HepG2 (cell line): ENCODE measurements around the gene POLR1C. TPM values are rescaled to one million over a fixed set of nuclear protein-coding genes. Genes with fewer than 3 reads are reported as not detected.

Experiments
- ATF7-NPFF ChIP-seq: sonication (generic); formaldehyde crosslinking; IDR thresholded peaks from 2 replicates; pipeline ENCODE4 v1.8.1; 2023; ENCODE audit warnings: mild to moderate bottlenecking, low read depth, missing genetic modification reagents, moderate library complexity
- DBP ChIP-seq: sonication (generic); formaldehyde crosslinking; IDR thresholded peaks from 2 replicates; pipeline ENCODE4 v1.4.0; 2020; ENCODE audit warnings: missing genetic modification reagents; ENCODE audit errors: not compliant biosample characterization
- HMGXB4 ChIP-seq, 2 experiments: sonication (generic) in 1 of 2; formaldehyde crosslinking in 1 of 2; IDR thresholded peaks; 2 replicates each; pipeline versions ENCODE4 v1.4.0 to v1.6.1; 2018 to 2020; ENCODE audit warnings: missing genetic modification reagents in 2 of 2, borderline replicate concordance in 1 of 2, low read depth in 1 of 2, mild to moderate bottlenecking in 1 of 2, missing biosample characterization in 1 of 2
- IRF2 ChIP-seq: IDR thresholded peaks from 2 replicates; pipeline ENCODE4 v1.6.1; 2018; ENCODE audit warnings: missing genetic modification reagents, missing compliant biosample characterization
- MAFF ChIP-seq: IDR thresholded peaks from 2 replicates; pipeline ENCODE4 v1.6.1; 2011; ENCODE audit warnings: low read depth, low read length, improper control_type of control experiment
- MEF2D ChIP-seq: sonication (generic); formaldehyde crosslinking; IDR thresholded peaks from 2 replicates; pipeline ENCODE4 v1.5.1; 2020; ENCODE audit warnings: mild to moderate bottlenecking, missing genetic modification reagents
- MIER3 ChIP-seq: IDR thresholded peaks from 2 replicates; pipeline ENCODE4 v1.6.1; 2016; ENCODE audit warnings: missing compliant biosample characterization, borderline replicate concordance
- MTERF4 ChIP-seq: sonication (generic); formaldehyde crosslinking; IDR thresholded peaks from 2 replicates; pipeline ENCODE4 v1.8.0; 2023; ENCODE audit warnings: mild to moderate bottlenecking, missing genetic modification reagents
- NBN ChIP-seq: fragments of 450-650 bp; conservative IDR thresholded peaks from 2 replicates; pipeline ENCODE4 v1.6.1; 2017
- NFKB2 ChIP-seq: sonication (generic); formaldehyde crosslinking; IDR thresholded peaks from 2 replicates; pipeline ENCODE4 v1.4.0; 2020; ENCODE audit warnings: missing genetic modification reagents, borderline replicate concordance
- PHF20 ChIP-seq: sonication (generic); formaldehyde crosslinking; IDR thresholded peaks from 2 replicates; pipeline ENCODE4 v1.5.0; 2020; ENCODE audit warnings: mild to moderate bottlenecking, missing genetic modification reagents
- RFX5 ChIP-seq: IDR thresholded peaks from 2 replicates; pipeline ENCODE4 v1.6.1; 2011; ENCODE audit warnings: low read depth, low read length, improper control_type of control experiment
- SCMH1 ChIP-seq: sonication (generic); formaldehyde crosslinking; IDR thresholded peaks from 2 replicates; pipeline ENCODE4 v1.9.0; 2021; ENCODE audit warnings: missing genetic modification reagents, mild to moderate bottlenecking, borderline replicate concordance
- SMAD9 ChIP-seq: sonication (generic); formaldehyde crosslinking; IDR thresholded peaks from 2 replicates; pipeline ENCODE4 v1.5.1; 2020; ENCODE audit warnings: mild to moderate bottlenecking, missing genetic modification reagents
- ZBTB20 ChIP-seq: sonication (generic); formaldehyde crosslinking; IDR thresholded peaks from 2 replicates; pipeline ENCODE4 v1.8.1; 2023; ENCODE audit warnings: missing genetic modification reagents, low read depth, mild to moderate bottlenecking, borderline replicate concordance
- ZFP36L1 ChIP-seq: sonication (generic); formaldehyde crosslinking; IDR thresholded peaks from 2 replicates; pipeline ENCODE4 v1.8.0; 2022; ENCODE audit warnings: mild to moderate bottlenecking, missing genetic modification reagents, moderate library complexity
- ZNF230 ChIP-seq: sonication (generic); formaldehyde crosslinking; IDR thresholded peaks from 2 replicates; pipeline ENCODE4 v1.4.0; 2020; ENCODE audit warnings: mild to moderate bottlenecking, missing genetic modification reagents
- ZNF296 ChIP-seq: sonication (generic); formaldehyde crosslinking; conservative IDR thresholded peaks from 2 replicates; pipeline ENCODE4 v1.5.0; 2020; ENCODE audit warnings: mild to moderate bottlenecking, missing genetic modification reagents
- ZNF547 ChIP-seq: sonication (generic); formaldehyde crosslinking; IDR thresholded peaks from 2 replicates; pipeline ENCODE4 v1.5.1; 2020; ENCODE audit warnings: mild to moderate bottlenecking, missing genetic modification reagents
- ZNF749 ChIP-seq: sonication (generic); formaldehyde crosslinking; IDR thresholded peaks from 2 replicates; pipeline ENCODE4 v1.8.0; 2022; ENCODE audit warnings: mild to moderate bottlenecking, missing genetic modification reagents, moderate library complexity, borderline replicate concordance
- ZNF790 ChIP-seq: sonication (generic); formaldehyde crosslinking; IDR thresholded peaks from 2 replicates; pipeline ENCODE4 v1.8.0; 2022; ENCODE audit warnings: missing genetic modification reagents, mild to moderate bottlenecking, borderline replicate concordance
- polyA plus RNA-seq, 8 experiments: library from polyadenylated mRNA; depleted of rRNA in 3 of 8; stranded (reverse) in 7 of 8; unstranded in 1 of 8; fragments of >200 nt; fragmentation: Illumina TruSeq in 4 of 8; extraction: Trizol in 4 of 8; gene quantifications; 2 replicates each; pipeline versions ENCODE4 v1.2.1 to v1.2.3, GENCODE V29; 2011 to 2016; ENCODE audit warnings: low read depth in 4 of 8, missing spikeins in 1 of 8, mixed read lengths in 1 of 8; ENCODE audit not compliant: insufficient read depth in 1 of 8
- total RNA-seq, 5 experiments: library from RNA; depleted of rRNA; stranded (reverse); fragments of >200 nt; fragmentation: Illumina TruSeq; extraction: Trizol; gene quantifications; 2 replicates each; pipeline ENCODE4 v1.2.3, GENCODE V29; 2016; ENCODE audit warnings: low read depth in 1 of 5
- TF ChIP-seq, protein P1 (sequence below): sonication (generic); formaldehyde crosslinking; IDR thresholded peaks from 2 replicates; pipeline ENCODE4 v1.4.0; 2020; ENCODE audit warnings: missing genetic modification reagents
- TF ChIP-seq, protein P2 (sequence below): sonication (generic); formaldehyde crosslinking; IDR thresholded peaks from 2 replicates; pipeline ENCODE4 v1.5.0; 2020; ENCODE audit warnings: missing genetic modification reagents
- TF ChIP-seq, protein P3 (sequence below): sonication (generic); formaldehyde crosslinking; IDR thresholded peaks from 2 replicates; pipeline ENCODE4 v1.8.0; 2022; ENCODE audit warnings: missing genetic modification reagents, low read depth, mild to moderate bottlenecking, borderline replicate concordance

The POLR1C gene
- total and polyA plus RNA-seq, 2 of the 13 experiments (the other 11 are each of a cell fraction or from before 2014, with no cell fraction given) = 62.6 to 72.2 TPM

GRCh38 chr6:43488667-43489276 lies 28.1 kb upstream of the POLR1C start (continued):
- TF ChIP-seq DBP (CRISPR knock-in tag) (no peak), ZBTB20 (CRISPR knock-in tag) (peak; percentile 51; the same call in 1 of the 2 replicates), MIER3 (peak; percentile 65; the same call in 1 of the 2 replicates), NBN (no peak), IRF2 (CRISPR knock-in tag) (peak; percentile 78), ZNF296 (CRISPR knock-in tag) (no peak), NFKB2 (CRISPR knock-in tag) (no peak), RFX5 (no peak), ZFP36L1 (peak; percentile 81), ZNF230 (CRISPR knock-in tag) (no peak), PHF20 (no peak; the same call in 1 of the 2 replicates), MTERF4 (CRISPR knock-in tag) (no peak), MAFF (peak; percentile 48), MEF2D (peak; percentile 87), SCMH1 (CRISPR knock-in tag) (no peak), ATF7-NPFF (CRISPR knock-in tag) (0 out of 2 replicates have a peak, but pooled peaks have one; percentile 48), SMAD9 (CRISPR knock-in tag) (no peak), ZNF790 (no peak), ZNF749 (CRISPR knock-in tag) (no peak), HMGXB4 (CRISPR knock-in tag; IDR thresholded peaks at IDR 0.05; ENCODE audit: borderline replicate concordance in 1 of 2, low read depth in 1 of 2) (peak in 1 of 2 experiments; percentile 44; a peak in 1 of 4 replicates), ZNF547 (CRISPR knock-in tag) (0 out of 2 replicates have a peak, but pooled peaks have one; percentile 31)
- TF ChIP-seq, protein P1, sequence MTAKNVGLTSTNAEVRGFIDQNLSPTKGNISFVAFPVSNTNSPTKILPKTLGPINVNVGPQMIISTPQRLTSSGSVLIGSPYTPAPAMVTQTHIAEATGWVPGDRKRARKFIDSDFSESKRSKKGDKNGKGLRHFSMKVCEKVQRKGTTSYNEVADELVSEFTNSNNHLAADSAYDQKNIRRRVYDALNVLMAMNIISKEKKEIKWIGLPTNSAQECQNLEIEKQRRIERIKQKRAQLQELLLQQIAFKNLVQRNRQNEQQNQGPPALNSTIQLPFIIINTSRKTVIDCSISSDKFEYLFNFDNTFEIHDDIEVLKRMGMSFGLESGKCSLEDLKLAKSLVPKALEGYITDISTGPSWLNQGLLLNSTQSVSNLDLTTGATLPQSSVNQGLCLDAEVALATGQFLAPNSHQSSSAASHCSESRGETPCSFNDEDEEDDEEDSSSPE (CRISPR knock-in tag) = no peak
- TF ChIP-seq, protein P2, sequence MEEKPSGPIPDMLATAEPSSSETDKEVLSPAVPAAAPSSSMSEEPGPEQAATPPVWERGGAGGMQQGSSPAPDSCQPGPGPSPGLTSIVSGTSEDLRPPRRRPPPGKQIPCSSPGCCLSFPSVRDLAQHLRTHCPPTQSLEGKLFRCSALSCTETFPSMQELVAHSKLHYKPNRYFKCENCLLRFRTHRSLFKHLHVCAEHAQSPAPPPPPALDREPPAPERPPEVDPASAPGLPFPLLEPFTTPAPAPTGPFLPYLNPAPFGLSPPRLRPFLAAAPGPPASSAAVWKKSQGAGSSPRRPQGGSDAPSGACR (CRISPR knock-in tag) = no peak
- TF ChIP-seq, protein P3, sequence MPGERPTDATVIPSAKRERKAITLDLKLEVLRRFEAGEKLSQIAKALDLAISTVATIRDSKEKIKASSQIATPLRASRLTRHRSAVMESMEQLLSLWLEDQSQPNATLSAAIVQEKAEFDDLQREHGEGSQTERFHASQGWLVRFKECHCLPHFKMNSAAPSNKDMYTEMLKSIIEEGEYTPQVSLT = no peak
